ENCODE data around the gene MAST4. TPM values are rescaled to one million over a fixed set of nuclear protein-coding genes. Genes with fewer than 3 reads are reported as not detected.

Gene MAST4
- total RNA-seq, 2 experiments from 2014 or later, result 1.3 to 21.9 TPM

GRCh38 chr5:66810151-66810550, 214.0 kb downstream of the MAST4 start:
- TF ChIP-seq, protein P1, sequence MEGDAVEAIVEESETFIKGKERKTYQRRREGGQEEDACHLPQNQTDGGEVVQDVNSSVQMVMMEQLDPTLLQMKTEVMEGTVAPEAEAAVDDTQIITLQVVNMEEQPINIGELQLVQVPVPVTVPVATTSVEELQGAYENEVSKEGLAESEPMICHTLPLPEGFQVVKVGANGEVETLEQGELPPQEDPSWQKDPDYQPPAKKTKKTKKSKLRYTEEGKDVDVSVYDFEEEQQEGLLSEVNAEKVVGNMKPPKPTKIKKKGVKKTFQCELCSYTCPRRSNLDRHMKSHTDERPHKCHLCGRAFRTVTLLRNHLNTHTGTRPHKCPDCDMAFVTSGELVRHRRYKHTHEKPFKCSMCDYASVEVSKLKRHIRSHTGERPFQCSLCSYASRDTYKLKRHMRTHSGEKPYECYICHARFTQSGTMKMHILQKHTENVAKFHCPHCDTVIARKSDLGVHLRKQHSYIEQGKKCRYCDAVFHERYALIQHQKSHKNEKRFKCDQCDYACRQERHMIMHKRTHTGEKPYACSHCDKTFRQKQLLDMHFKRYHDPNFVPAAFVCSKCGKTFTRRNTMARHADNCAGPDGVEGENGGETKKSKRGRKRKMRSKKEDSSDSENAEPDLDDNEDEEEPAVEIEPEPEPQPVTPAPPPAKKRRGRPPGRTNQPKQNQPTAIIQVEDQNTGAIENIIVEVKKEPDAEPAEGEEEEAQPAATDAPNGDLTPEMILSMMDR (conservative IDR thresholded peaks at IDR 0.05; ENCODE audit: low read length), result no peak
- no peak for TF ChIP-seq EZH2phosphoT487 (IDR thresholded peaks at IDR 0.05; ENCODE audit: borderline replicate concordance, low read depth, low read length)
- no peaks in the 10 kb centered on the region for H3K9me2 ChIP-seq (ENCODE audit: insufficient read depth, low read length)
- ChIA-PET CTCF (ENCODE audit: unreplicated experiment) (no interaction called here), POLR2A (no interaction called here)
- no peaks in the 10 kb centered on the region for H3K4me1 ChIP-seq (ENCODE audit: insufficient read depth, low read length, poor library complexity, severe bottlenecking)
- BruUV-seq (replicated peaks), result no TSS peak
- H4K20me1 ChIP-seq (ENCODE audit: insufficient read depth, low read length), result 0 out of 2 replicates have a peak, but pooled peaks cover 3% of the 10 kb centered on the region
- H3K79me2 ChIP-seq (ENCODE audit: insufficient read depth, low read depth, low read length), result no peaks in the 10 kb centered on the region
- H3K9me3 ChIP-seq (ENCODE audit: low read length), result no peaks in the 10 kb centered on the region
- H3K36me3 ChIP-seq (ENCODE audit: insufficient read depth, low read length), result no peaks in the 10 kb centered on the region
- intact Hi-C loops (cut with micrococcal nuclease; ENCODE audit: unreplicated experiment), result loop anchor here (5.0 kb wide), 1 partner anchor 122 kb away; no protein-coding TSS in a partner anchor
- DNase-seq (ENCODE audit: low spot score), result no peak
- H3K4me3 ChIP-seq (ENCODE audit: low read depth, low read length, poor library complexity, severe bottlenecking), result no peak overlapping the region
- H3K27ac ChIP-seq (ENCODE audit: low read depth, low read length, poor library complexity, severe bottlenecking), result no peak overlapping the region
- H3K4me2 ChIP-seq (ENCODE audit: low read length), result no peak overlapping the region
- no peak overlapping the region for H2AFZ ChIP-seq (ENCODE audit: low read length)

DNA sequence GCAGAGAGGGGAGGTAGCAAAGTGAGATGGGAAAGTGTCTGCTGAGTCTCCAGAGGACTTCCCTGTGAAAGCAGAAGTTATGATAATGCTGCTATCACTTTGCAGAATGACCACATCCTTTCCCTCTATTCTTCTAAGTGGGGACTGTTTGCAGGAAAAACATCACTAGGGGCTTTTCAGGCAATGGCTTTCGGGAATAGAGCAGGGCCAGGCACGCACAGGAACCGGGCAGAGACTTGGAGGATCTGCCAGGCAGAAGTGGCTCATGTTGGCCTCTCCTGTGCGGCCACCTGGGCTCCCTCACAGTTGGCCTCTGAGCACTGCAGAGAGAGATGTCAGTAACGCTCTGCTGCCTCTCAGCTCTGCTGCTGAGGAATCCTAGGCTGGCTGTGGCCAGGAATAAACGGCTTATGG, 214.7 kb downstream of the MAST4 start:
- H3K9me3 ChIP-seq (ENCODE audit: low read length), result no peaks in the 10 kb centered on the region
- no peak overlapping the region for H2AFZ ChIP-seq (ENCODE audit: low read length)
- ChIA-PET CTCF (ENCODE audit: unreplicated experiment) (no interaction called here), POLR2A (no interaction called here)
- H3K4me3 ChIP-seq (ENCODE audit: low read depth, low read length, poor library complexity, severe bottlenecking), result no peak overlapping the region
- intact Hi-C loops (cut with micrococcal nuclease; ENCODE audit: unreplicated experiment), result loop anchor here (5.0 kb wide), 1 partner anchor 121 kb away; no protein-coding TSS in a partner anchor
- no TSS peak for BruUV-seq (replicated peaks)
- H3K9me2 ChIP-seq (ENCODE audit: insufficient read depth, low read length), result no peaks in the 10 kb centered on the region
- no peaks in the 10 kb centered on the region for H3K79me2 ChIP-seq (ENCODE audit: insufficient read depth, low read depth, low read length)
- H4K20me1 ChIP-seq (ENCODE audit: insufficient read depth, low read length), result 0 out of 2 replicates have a peak, but pooled peaks cover 3% of the 10 kb centered on the region
- TF ChIP-seq, protein P1 (conservative IDR thresholded peaks at IDR 0.05; ENCODE audit: low read length), result no peak
- no peak for TF ChIP-seq EZH2phosphoT487 (IDR thresholded peaks at IDR 0.05; ENCODE audit: borderline replicate concordance, low read depth, low read length)
- no peaks in the 10 kb centered on the region for H3K4me1 ChIP-seq (ENCODE audit: insufficient read depth, low read length, poor library complexity, severe bottlenecking)
- no peak for DNase-seq (ENCODE audit: low spot score)
- no peak overlapping the region for H3K27ac ChIP-seq (ENCODE audit: low read depth, low read length, poor library complexity, severe bottlenecking)
- H3K4me2 ChIP-seq (ENCODE audit: low read length), result no peak overlapping the region
- no peaks in the 10 kb centered on the region for H3K36me3 ChIP-seq (ENCODE audit: insufficient read depth, low read length)

GRCh38 chr5:66812291-66812690, 216.1 kb downstream of the MAST4 start:
- no peak overlapping the region for H3K4me2 ChIP-seq (ENCODE audit: low read length)
- POLR2A ChIA-PET, result no interaction called here

More at GRCh38 chr5:66812291-66812690, 216.1 kb downstream of the MAST4 start:
- Histone ChIP-seq H3K9me2 (ENCODE audit: insufficient read depth, low read length) (no peaks in the 10 kb centered on the region), H3K4me3 (ENCODE audit: low read depth, low read length, poor library complexity, severe bottlenecking) (no peak overlapping the region), H3K36me3 (ENCODE audit: insufficient read depth, low read length) (no peaks in the 10 kb centered on the region), H3K27ac (ENCODE audit: low read depth, low read length, poor library complexity, severe bottlenecking) (no peak overlapping the region), H3K9me3 (ENCODE audit: low read length) (no peaks in the 10 kb centered on the region), H3K4me1 (ENCODE audit: insufficient read depth, low read length, poor library complexity, severe bottlenecking) (no peaks in the 10 kb centered on the region), H3K79me2 (ENCODE audit: insufficient read depth, low read depth, low read length) (no peaks in the 10 kb centered on the region), H2AFZ (ENCODE audit: low read length) (no peak overlapping the region), H4K20me1 (ENCODE audit: insufficient read depth, low read length) (0 out of 2 replicates have a peak, but pooled peaks cover 3% of the 10 kb centered on the region)
- no peak for DNase-seq (ENCODE audit: low spot score)
- intact Hi-C loops (cut with micrococcal nuclease; ENCODE audit: unreplicated experiment), result loop anchor here (5.0 kb wide), 1 partner anchor 120 kb away; no protein-coding TSS in a partner anchor
- TF ChIP-seq, protein P1 (conservative IDR thresholded peaks at IDR 0.05; ENCODE audit: low read length), result no peak
- TF ChIP-seq EZH2phosphoT487 (IDR thresholded peaks at IDR 0.05; ENCODE audit: borderline replicate concordance, low read depth, low read length), result no peak
- BruUV-seq (replicated peaks), result no TSS peak
- CTCF ChIA-PET (ENCODE audit: unreplicated experiment), result no interaction called here
